Measurements from ENCODE around the gene STARD3NL. TPM values are rescaled to one million over a fixed set of nuclear protein-coding genes. Genes with fewer than 3 reads are reported as not detected.
A peak's percentile ranks its signal among the peaks of the same experiment; 100 is the strongest.
"Not testable (repeated sequence)": the region's sequence is repeated elsewhere in the genome, so short reads cannot be mapped to it uniquely, and the experiment has no call there.

The STARD3NL gene
- total RNA-seq, 2 experiments from 2014 or later, result 14.4 to 15.7 TPM

DNA sequence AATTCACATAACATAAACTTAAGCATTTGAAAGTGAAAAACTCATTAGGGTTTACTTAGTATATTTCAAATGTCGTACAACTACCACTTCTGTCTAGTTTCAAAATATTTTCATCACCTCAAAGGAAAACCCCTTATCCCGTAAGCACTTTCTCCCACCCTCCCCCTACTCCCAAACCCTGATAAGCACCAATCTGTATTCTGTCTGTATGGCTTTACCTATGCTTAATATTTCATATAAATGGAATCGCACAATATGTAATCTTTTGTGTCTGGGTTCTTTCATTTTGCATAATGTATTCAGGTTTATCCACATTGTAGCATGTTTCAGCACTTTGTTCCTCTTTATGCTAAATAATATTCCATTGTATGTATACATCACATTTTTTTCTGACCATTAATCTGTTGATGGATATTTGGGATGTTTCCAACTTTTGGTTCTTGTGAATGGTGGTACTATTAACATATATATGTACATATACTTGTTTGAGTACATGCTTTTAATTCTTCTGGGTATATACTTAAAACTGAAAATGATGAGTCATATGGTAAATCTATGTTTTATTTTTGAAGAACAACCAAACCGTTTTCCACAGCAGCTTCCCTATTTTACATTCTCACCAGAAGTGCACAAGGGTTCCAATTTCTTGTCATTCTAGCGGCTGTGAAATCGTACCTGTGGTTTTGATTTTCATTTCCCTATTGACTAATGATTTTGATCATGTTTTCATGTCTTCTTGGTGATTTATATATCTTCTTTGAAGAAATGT, 6.2 kb upstream of the STARD3NL start:
- CTCF ChIA-PET, result interaction anchor here (1.4 to 1.5 kb wide), 2 partner anchors 10 to 44 kb away, joined by 3 read pairs; no protein-coding TSS in a partner anchor
- DNase-seq (peak in 2 of 14 experiments; percentile 21 to 29), ATAC-seq (ENCODE audit: poor library complexity) (no peak)
- Mint-ChIP-seq H3K4me3 (no peak overlapping the region), H3K27me3 (peaks cover 14% of the 10 kb centered on the region), H3K9me3 (no peaks in the 10 kb centered on the region), H3K36me3 (ENCODE audit: low read depth) (no peaks in the 10 kb centered on the region), H3K27ac (no peak overlapping the region), H3K4me1 (ENCODE audit: low read depth) (no peaks in the 10 kb centered on the region)
- H3K27ac ChIP-seq (ENCODE audit: low read depth in 1 of 2, low read length in 2 of 2), result no peak overlapping the region
- no peaks in the 10 kb centered on the region for H3K36me3 ChIP-seq (ENCODE audit: insufficient read depth, low read length)
- intact Hi-C loops (cut with DNase I, micrococcal nuclease), result loop anchor here in 1 of 2 experiments (10.0 kb wide), 1 partner anchor 733 kb away; the partner anchor contains the start of gene VPS41
- no peaks in the 10 kb centered on the region for H3K27me3 ChIP-seq (ENCODE audit: control insufficient read depth in 1 of 2, insufficient read depth in 2 of 2, low read length in 2 of 2)
- TF ChIP-seq, protein P1, sequence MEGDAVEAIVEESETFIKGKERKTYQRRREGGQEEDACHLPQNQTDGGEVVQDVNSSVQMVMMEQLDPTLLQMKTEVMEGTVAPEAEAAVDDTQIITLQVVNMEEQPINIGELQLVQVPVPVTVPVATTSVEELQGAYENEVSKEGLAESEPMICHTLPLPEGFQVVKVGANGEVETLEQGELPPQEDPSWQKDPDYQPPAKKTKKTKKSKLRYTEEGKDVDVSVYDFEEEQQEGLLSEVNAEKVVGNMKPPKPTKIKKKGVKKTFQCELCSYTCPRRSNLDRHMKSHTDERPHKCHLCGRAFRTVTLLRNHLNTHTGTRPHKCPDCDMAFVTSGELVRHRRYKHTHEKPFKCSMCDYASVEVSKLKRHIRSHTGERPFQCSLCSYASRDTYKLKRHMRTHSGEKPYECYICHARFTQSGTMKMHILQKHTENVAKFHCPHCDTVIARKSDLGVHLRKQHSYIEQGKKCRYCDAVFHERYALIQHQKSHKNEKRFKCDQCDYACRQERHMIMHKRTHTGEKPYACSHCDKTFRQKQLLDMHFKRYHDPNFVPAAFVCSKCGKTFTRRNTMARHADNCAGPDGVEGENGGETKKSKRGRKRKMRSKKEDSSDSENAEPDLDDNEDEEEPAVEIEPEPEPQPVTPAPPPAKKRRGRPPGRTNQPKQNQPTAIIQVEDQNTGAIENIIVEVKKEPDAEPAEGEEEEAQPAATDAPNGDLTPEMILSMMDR (IDR thresholded peaks at IDR 0.05), result no peak
- POLR2A ChIA-PET, result no interaction called here
- H3K4me1 ChIP-seq (ENCODE audit: insufficient read depth, low read length), result no peaks in the 10 kb centered on the region
- H3K9me3 ChIP-seq (ENCODE audit: control insufficient read depth in 1 of 2, insufficient read depth in 1 of 2, low read length in 2 of 2), result peaks cover 0 to 4% of the 10 kb centered on the region in 2 experiments
- H3K4me3 ChIP-seq (ENCODE audit: low read length), result no peak overlapping the region

DNA sequence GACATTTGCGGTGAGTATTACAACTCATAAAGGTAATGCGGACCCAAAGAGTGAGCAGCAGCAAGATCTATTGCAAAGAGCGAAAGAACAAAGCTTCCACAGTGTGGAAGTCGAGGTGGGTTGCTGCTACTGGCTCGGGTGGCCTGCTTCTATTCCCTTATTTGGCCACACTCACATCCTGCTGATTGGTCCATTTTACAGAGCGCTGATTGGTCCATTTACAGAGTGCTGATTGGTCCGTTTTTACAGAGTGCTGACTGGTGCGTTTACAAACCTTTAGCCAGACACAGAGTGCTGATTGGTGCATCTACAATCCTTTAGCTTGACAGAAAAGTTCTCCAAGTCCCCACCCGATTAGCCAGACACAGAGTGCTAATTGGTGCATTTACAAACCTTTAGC, 2.5 kb upstream of the STARD3NL start:
- POLR2A ChIA-PET; ATAC-seq (ENCODE audit: poor library complexity); H3K4me3 ChIP-seq (ENCODE audit: low read length); H3K27ac Mint-ChIP-seq; H3K36me3 ChIP-seq (ENCODE audit: insufficient read depth, low read length); H3K9me3 Mint-ChIP-seq; H3K27ac ChIP-seq (ENCODE audit: low read depth in 1 of 2, low read length in 2 of 2); H3K4me3 Mint-ChIP-seq; H3K4me1 ChIP-seq (ENCODE audit: insufficient read depth, low read length); H3K27me3 ChIP-seq (ENCODE audit: control insufficient read depth in 1 of 2, insufficient read depth in 2 of 2, low read length in 2 of 2); H3K9me3 ChIP-seq (ENCODE audit: control insufficient read depth in 1 of 2, insufficient read depth in 1 of 2, low read length in 2 of 2); DNase-seq: not testable (repeated sequence)
- Mint-ChIP-seq H3K36me3 (ENCODE audit: low read depth) (peaks cover 11% of the 10 kb centered on the region), H3K27me3 (peaks cover 14% of the 10 kb centered on the region), H3K4me1 (ENCODE audit: low read depth) (peaks cover 32% of the 10 kb centered on the region)
- CTCF ChIA-PET, result interaction anchor here (1.5 kb wide), 1 partner anchor 40 kb away, joined by 3 read pairs; no protein-coding TSS in a partner anchor
- intact Hi-C loops (cut with DNase I, micrococcal nuclease), result loop anchor here (5.0 to 10.0 kb wide), 2 partner anchors 42 to 729 kb away; partner anchors contain the start of gene VPS41 (in 1 of the 2)

DNA sequence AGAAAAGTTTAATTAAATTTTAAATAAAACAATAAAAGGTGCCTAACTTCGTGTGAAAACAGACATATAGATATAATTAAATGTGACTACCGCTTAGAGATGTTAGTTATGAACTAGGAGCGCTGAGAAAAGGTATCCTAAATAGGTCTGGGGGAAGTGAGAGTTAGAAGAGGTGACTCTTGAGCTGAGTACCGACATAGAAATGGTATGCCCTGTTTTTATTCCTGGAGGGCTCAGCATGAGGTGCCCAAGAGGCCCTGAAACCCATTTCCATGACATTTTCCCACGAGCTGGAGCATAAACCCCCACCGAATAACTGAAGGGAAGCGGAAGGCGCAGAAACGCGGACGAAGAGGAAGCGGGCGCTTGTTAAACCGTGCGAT, 433 bp upstream of the STARD3NL start:
- Mint-ChIP-seq H3K9me3 (no peaks in the 10 kb centered on the region), H3K27ac (peak overlapping the region; percentile 91), H3K27me3 (peaks cover 14% of the 10 kb centered on the region), H3K36me3 (ENCODE audit: low read depth) (peaks cover 11% of the 10 kb centered on the region), H3K4me1 (ENCODE audit: low read depth) (peaks cover 40% of the 10 kb centered on the region), H3K4me3 (peak overlapping the region; percentile 98)
- Histone ChIP-seq H3K27ac (ENCODE audit: low read depth in 1 of 2, low read length in 2 of 2) (peak overlapping the region; percentile 80 to 82), H3K36me3 (ENCODE audit: insufficient read depth, low read length) (no peaks in the 10 kb centered on the region), H3K4me1 (ENCODE audit: insufficient read depth, low read length) (peaks cover 4% of the 10 kb centered on the region), H3K4me3 (ENCODE audit: low read length) (peak overlapping the region; percentile 88), H3K9me3 (ENCODE audit: control insufficient read depth in 1 of 2, insufficient read depth in 1 of 2, low read length in 2 of 2) (peaks cover 0 to 2% of the 10 kb centered on the region in 2 experiments), H3K27me3 (ENCODE audit: control insufficient read depth in 1 of 2, insufficient read depth in 2 of 2, low read length in 2 of 2) (no peaks in the 10 kb centered on the region)
- CTCF ChIA-PET, result interaction anchor here (1.0 to 2.2 kb wide), 4 partner anchors 38 to 191 kb away, joined by 3 to 6 read pairs (median 5); no protein-coding TSS in a partner anchor
- TF ChIP-seq, protein P1 (IDR thresholded peaks at IDR 0.05), result no peak
- ATAC-seq (ENCODE audit: poor library complexity), result peak; percentile 3
- POLR2A ChIA-PET, result interaction anchor here (0.6 to 1.0 kb wide), 7 partner anchors 14 to 199 kb away, joined by 3 to 4 read pairs (median 3); no protein-coding TSS in a partner anchor
- DNase-seq, result no peak
- intact Hi-C loops (cut with DNase I, micrococcal nuclease), result loop anchor here (5.0 to 10.0 kb wide), 2 partner anchors 40 to 727 kb away; partner anchors contain the start of gene VPS41 (in 1 of the 2)

Measured in CD4-positive, alpha-beta T cell (primary cell).